HPDE6-E6E7 (cell line): ENCODE results near the gene LRRTM3.
A peak's percentile ranks its signal among the peaks of the same experiment; 100 is the strongest.

Source experiments
- DNase-seq: peaks from one replicate; pipeline ENCODE4 v3.0.0; 2011; ENCODE audit warnings: missing footprints; ENCODE audit errors: extremely low spot score

Gene LRRTM3

GRCh38 chr10:66925896-66926715, at the start of gene LRRTM3:
Gene LRRTM3, plus strand, starts transcription at chr10:66926036.
- peak; percentile 71 for DNase-seq

- no peak for DNase-seq
Measured at GRCh38 chr10:66877361-66877760, 48.5 kb upstream of the LRRTM3 start.

GRCh38 chr10:66880292-66880691, 45.5 kb upstream of the LRRTM3 start:
- DNase-seq = no peak

GRCh38 chr10:66880826-66881225, 45.0 kb upstream of the LRRTM3 start:
- no peak for DNase-seq

GRCh38 chr10:66881814-66882213, 44.0 kb upstream of the LRRTM3 start:
- DNase-seq = no peak

GRCh38 chr10:66882271-66882670, 43.6 kb upstream of the LRRTM3 start:
- no peak for DNase-seq

- DNase-seq = no peak
Measured at GRCh38 chr10:66886848-66887247, 39.0 kb upstream of the LRRTM3 start.

- DNase-seq = peak; percentile 31
Measured at GRCh38 chr10:66888237-66888636, 37.6 kb upstream of the LRRTM3 start.

GRCh38 chr10:66892871-66893270, 33.0 kb upstream of the LRRTM3 start:
- no peak for DNase-seq

GRCh38 chr10:66910671-66911070, 15.2 kb upstream of the LRRTM3 start:
- DNase-seq = no peak

- no peak for DNase-seq
Measured at GRCh38 chr10:66916030-66916429, 9.8 kb upstream of the LRRTM3 start.

- no peak for DNase-seq
Measured at GRCh38 chr10:66917104-66917503, 8.7 kb upstream of the LRRTM3 start.

GRCh38 chr10:66919248-66919647, 6.6 kb upstream of the LRRTM3 start:
- no peak for DNase-seq

- peak; percentile 8 for DNase-seq
Measured at GRCh38 chr10:66924674-66925345, 1.0 kb upstream of the LRRTM3 start.

- DNase-seq = no peak
Measured at GRCh38 chr10:66925373-66925772, 463 bp upstream of the LRRTM3 start.

- no peak for DNase-seq
Measured at GRCh38 chr10:66926841-66927240, 1.0 kb downstream of the LRRTM3 start.

- DNase-seq = no peak
Measured at GRCh38 chr10:66927251-66927935, 1.6 kb downstream of the LRRTM3 start.

GRCh38 chr10:66927971-66928770, 2.3 kb downstream of the LRRTM3 start:
- no peak for DNase-seq

GRCh38 chr10:66928776-66929175, 2.9 kb downstream of the LRRTM3 start:
- no peak for DNase-seq

GRCh38 chr10:66929375-66929774, 3.5 kb downstream of the LRRTM3 start:
- no peak for DNase-seq

- no peak for DNase-seq
Measured at GRCh38 chr10:66931340-66931948, 5.6 kb downstream of the LRRTM3 start.
